Endodermal cell (in vitro differentiated cells): ENCODE results near the gene OPRL1. TPM values are rescaled to one million over a fixed set of nuclear protein-coding genes. Genes with fewer than 3 reads are reported as not detected.

Source experiments
- DNase-seq: peaks from one replicate; pipeline ENCODE4 v3.0.0-alpha.2; 2017
- H3K27ac ChIP-seq: 2 replicates; pipeline ENCODE4 v1.5.1; 2013; ENCODE audit warnings: mild to moderate bottlenecking, low read depth, low read length, moderate library complexity
- H3K27me3 ChIP-seq: 2 replicates; pipeline ENCODE4 v1.6.1; 2013; ENCODE audit warnings: mild to moderate bottlenecking, low read length, moderate library complexity; ENCODE audit not compliant: insufficient read depth, control insufficient read depth, poor library complexity, severe bottlenecking
- H3K36me3 ChIP-seq: 2 replicates; pipeline ENCODE4 v1.7.0; 2013; ENCODE audit warnings: mild to moderate bottlenecking, low read length, moderate library complexity; ENCODE audit not compliant: control insufficient read depth, insufficient read depth
- H3K4me1 ChIP-seq: one replicate; pipeline ENCODE4 v1.7.0; 2013; ENCODE audit warnings: low read length; ENCODE audit not compliant: control insufficient read depth, insufficient read depth
- H3K4me3 ChIP-seq: 2 replicates; pipeline ENCODE4 v1.5.1; 2013; ENCODE audit warnings: mild to moderate bottlenecking, low read length, moderate library complexity
- H3K9ac ChIP-seq: 2 replicates; pipeline ENCODE4 v1.6.1; 2013; ENCODE audit warnings: mild to moderate bottlenecking, low read length, moderate library complexity; ENCODE audit not compliant: poor library complexity, severe bottlenecking; ENCODE audit errors: extremely low read depth
- H3K9me3 ChIP-seq: 2 replicates; pipeline ENCODE4 v1.6.1; 2013; ENCODE audit warnings: mild to moderate bottlenecking, low read length, moderate library complexity; ENCODE audit not compliant: control insufficient read depth
- H3K27ac Mint-ChIP-seq: 2 replicates; pipeline ENCODE4 v1.8.0; 2020; ENCODE audit warnings: mixed read lengths
- H3K27me3 Mint-ChIP-seq: 2 replicates; pipeline ENCODE4 v1.8.0; 2021; ENCODE audit warnings: mild to moderate bottlenecking, mixed read lengths; ENCODE audit not compliant: insufficient read depth
- H3K36me3 Mint-ChIP-seq: 2 replicates; pipeline ENCODE4 v1.8.0; 2020; ENCODE audit warnings: low read depth, mixed read lengths
- H3K4me1 Mint-ChIP-seq: 2 replicates; pipeline ENCODE4 v1.8.0; 2020; ENCODE audit warnings: mixed read lengths
- H3K4me3 Mint-ChIP-seq: 2 replicates; pipeline ENCODE4 v1.8.0; 2020; ENCODE audit warnings: mild to moderate bottlenecking, moderate library complexity, mixed read lengths
- H3K9me3 Mint-ChIP-seq: 2 replicates; pipeline ENCODE4 v1.8.0; 2020; ENCODE audit warnings: mild to moderate bottlenecking, mixed read lengths
- CTCF ChIP-seq: fragments of 200-600 bp; sonication (generic); conservative IDR thresholded peaks from 2 replicates; pipeline ENCODE4 v1.5.0; 2021; ENCODE audit warnings: antibody characterized with exemption, mild to moderate bottlenecking
- WGBS, 2 experiments: methylation state at CpG; one replicate each; pipeline versions ENCODE4 v1.1.5 to v1.1.7; 2013; ENCODE audit warnings: missing lambda C conversion rate in 2 of 2, mixed read lengths in 1 of 2; ENCODE audit not compliant: insufficient coverage in 1 of 2, insufficient read length in 1 of 2; 5-methylcytosine and 5-hydroxymethylcytosine counted together
- total RNA-seq, 2 donors: library from RNA; stranded (reverse); fragmentation: NEBNext Ultra II Directional in 1 of 2; extraction: Animal tissue kit (Norgen Biotek cat#: 25700) in 1 of 2; gene quantifications; 2 replicates in 1 of 2; 3 replicates in 1 of 2; pipeline ENCODE4 v1.2.1, GENCODE V29; 2021

OPRL1 gene
- total RNA-seq, 2 donors from 2014 or later = 4.1 to 5.5 TPM

DNA sequence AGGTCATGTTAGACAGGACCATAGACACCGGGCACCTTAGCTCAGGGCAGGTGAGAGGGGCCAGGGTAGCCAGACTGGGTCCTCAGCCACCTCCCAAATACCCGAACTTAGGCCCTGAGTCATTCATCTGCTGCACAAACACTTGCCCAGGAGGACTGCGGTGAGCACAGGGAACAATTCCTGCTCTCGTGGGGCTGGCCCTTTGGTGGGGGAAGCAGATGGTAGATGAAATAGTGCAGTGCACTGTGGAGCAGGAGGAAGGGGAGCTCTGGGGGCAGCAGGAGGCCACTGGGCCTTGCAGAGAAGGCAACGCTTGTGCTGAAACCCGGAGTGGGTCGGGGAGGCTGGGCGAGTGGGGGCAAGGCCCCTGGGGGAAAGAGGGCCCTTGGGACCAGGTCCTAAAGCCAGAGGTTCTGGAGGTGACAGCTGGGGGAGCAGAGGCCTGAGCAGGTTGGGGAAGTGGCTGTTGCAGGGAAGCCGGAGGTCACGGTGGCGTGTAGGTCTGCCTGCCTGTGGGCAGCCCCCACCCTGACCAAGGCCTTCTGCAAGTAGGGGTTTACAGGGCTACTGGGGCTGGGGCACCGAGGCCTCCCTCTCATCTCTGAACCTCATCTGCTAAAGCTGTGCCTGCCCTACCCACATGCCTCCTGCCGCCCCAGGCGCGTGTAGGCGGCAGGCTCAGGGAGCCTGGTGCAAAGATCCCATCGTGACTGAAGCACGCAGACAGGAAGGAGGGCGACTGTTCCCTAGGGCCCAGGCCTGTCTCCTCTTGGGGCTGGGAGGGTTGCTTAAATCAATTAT lies 32.2 kb downstream of the OPRL1 start:
- DNase-seq = peak; percentile 32
- Histone ChIP-seq H3K9me3 (no peaks in the 10 kb centered on the region), H3K4me3 (no peak overlapping the region), H3K9ac (no peak overlapping the region), H3K36me3 (no peaks in the 10 kb centered on the region), H3K4me1 (no peaks in the 10 kb centered on the region), H3K27ac (no peak overlapping the region), H3K27me3 (no peaks in the 10 kb centered on the region)
- Mint-ChIP-seq H3K4me3 (no peak overlapping the region), H3K36me3 (no peaks in the 10 kb centered on the region), H3K27me3 (no peaks in the 10 kb centered on the region), H3K9me3 (no peaks in the 10 kb centered on the region), H3K4me1 (no peaks in the 10 kb centered on the region), H3K27ac (no peak overlapping the region)
- no peak for TF ChIP-seq CTCF
- WGBS, 2 experiments = 89 to 94% methylated on average over 4 to 19 of the region's 19 CpGs

GRCh38 chr20:64112691-64113443 lies 33.0 kb downstream of the OPRL1 start:
- TF ChIP-seq CTCF = no peak
- Mint-ChIP-seq H3K4me1 (no peaks in the 10 kb centered on the region), H3K27me3 (no peaks in the 10 kb centered on the region), H3K36me3 (no peaks in the 10 kb centered on the region), H3K27ac (no peak overlapping the region), H3K4me3 (no peak overlapping the region), H3K9me3 (no peaks in the 10 kb centered on the region)
- H3K4me1 ChIP-seq = no peaks in the 10 kb centered on the region
- 92 to 96% methylated on average over 9 to 18 of the region's 18 CpGs for WGBS, 2 experiments
- H3K27ac ChIP-seq = no peak overlapping the region
- H3K4me3 ChIP-seq = no peak overlapping the region
- H3K27me3 ChIP-seq = no peaks in the 10 kb centered on the region
- peak; percentile 38 for DNase-seq
- no peak overlapping the region for H3K9ac ChIP-seq
- no peaks in the 10 kb centered on the region for H3K9me3 ChIP-seq
- no peaks in the 10 kb centered on the region for H3K36me3 ChIP-seq

- H3K4me3 Mint-ChIP-seq = no peak overlapping the region
- Histone ChIP-seq H3K4me1 (no peaks in the 10 kb centered on the region), H3K4me3 (no peak overlapping the region), H3K36me3 (no peaks in the 10 kb centered on the region), H3K27me3 (no peaks in the 10 kb centered on the region), H3K9me3 (no peaks in the 10 kb centered on the region), H3K27ac (no peak overlapping the region), H3K9ac (no peak overlapping the region)
- H3K27me3 Mint-ChIP-seq = no peaks in the 10 kb centered on the region
- no peak for TF ChIP-seq CTCF
- H3K9me3 Mint-ChIP-seq = no peaks in the 10 kb centered on the region
- no peak overlapping the region for H3K27ac Mint-ChIP-seq
- DNase-seq = no peak
- no peaks in the 10 kb centered on the region for H3K36me3 Mint-ChIP-seq
- WGBS, 2 experiments = 86 to 95% methylated on average over 3 to 6 of the region's 6 CpGs
- H3K4me1 Mint-ChIP-seq = no peaks in the 10 kb centered on the region
Measured at GRCh38 chr20:64113444-64113775, 33.5 kb downstream of the OPRL1 start.
